ENCODE results near the gene PRDX1. TPM values are rescaled to one million over a fixed set of nuclear protein-coding genes. Genes with fewer than 3 reads are reported as not detected.
A peak's percentile ranks its signal among the peaks of the same experiment; 100 is the strongest.

PRDX1 gene
- 351 and 413 TPM in 2 replicates for total RNA-seq

DNA sequence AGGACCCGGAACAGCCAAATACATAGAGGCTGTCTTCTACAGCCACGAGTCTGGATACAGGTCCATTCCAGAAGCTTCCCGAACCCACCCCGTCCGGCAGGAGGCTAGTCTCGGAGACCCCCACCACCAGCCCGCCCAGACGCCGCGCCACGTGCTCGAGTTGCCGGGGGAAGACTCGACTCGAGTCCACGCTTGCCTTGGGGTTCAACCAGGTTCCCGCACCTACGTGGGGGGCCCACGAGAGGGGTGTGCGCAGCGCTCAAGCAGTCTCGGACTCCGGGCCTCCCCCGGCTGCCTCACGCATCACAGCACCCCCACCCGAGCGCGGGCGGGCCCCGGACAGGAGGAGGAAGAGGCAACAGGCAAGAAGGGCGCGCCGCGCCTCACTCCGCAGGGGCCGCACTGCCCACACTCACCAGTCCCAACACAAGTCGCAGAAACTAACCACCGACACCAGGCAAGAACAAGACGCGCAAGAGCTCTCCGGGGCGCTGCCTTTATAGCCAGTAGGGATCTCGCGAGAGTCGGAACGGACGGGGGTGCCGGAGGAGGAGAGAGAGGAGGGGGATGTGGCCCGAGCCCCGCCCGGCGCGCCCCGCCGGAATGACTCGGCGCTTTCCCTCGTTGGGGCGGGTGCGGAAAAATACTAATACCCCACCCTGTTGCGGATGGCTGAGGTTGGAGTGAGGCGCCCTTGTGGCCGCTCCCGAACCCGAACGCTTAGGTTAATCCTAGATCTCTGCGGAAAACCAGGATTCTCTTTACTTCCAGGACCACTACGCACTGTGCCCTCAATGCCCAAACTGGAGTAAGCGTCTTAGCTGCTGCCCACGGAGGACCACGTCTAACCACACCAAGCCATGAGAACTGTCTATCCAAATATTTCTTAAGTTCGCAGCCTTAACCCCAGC is at the start of gene PRDX1:
Gene PRDX1 (minus strand): TSS at position 472 of the 911 bp plus-strand sequence. CDS start 2,841 bp downstream, outside the sequence.
- CTCF ChIA-PET, result interaction anchor here (0.7 to 3.1 kb wide), 9 partner anchors 10 to 183 kb away, joined by 3 to 23 read pairs (median 4); partner anchors contain the start of gene AKR1A1
- POLR2A ChIA-PET, result interaction anchor here (0.6 to 8.4 kb wide), 50 partner anchors 8 to 1491 kb away, joined by 3 to 457 read pairs (median 6); partner anchors contain the start of genes AKR1A1, BEST4, BTBD19 and CCDC163
- Mint-ChIP-seq H3K27me3 (no peaks in the 10 kb centered on the region), H3K27ac (peak within 1 kb of the TSS; percentile 92), H3K9me3 (no peaks in the 10 kb centered on the region), H3K4me3 (peak within 1 kb of the TSS; percentile 93), H3K36me3 (ENCODE audit: low read depth) (peaks cover 32% of the 10 kb centered on the region), H3K4me1 (peaks cover 49% of the 10 kb centered on the region)
- TF ChIP-seq, protein P1, sequence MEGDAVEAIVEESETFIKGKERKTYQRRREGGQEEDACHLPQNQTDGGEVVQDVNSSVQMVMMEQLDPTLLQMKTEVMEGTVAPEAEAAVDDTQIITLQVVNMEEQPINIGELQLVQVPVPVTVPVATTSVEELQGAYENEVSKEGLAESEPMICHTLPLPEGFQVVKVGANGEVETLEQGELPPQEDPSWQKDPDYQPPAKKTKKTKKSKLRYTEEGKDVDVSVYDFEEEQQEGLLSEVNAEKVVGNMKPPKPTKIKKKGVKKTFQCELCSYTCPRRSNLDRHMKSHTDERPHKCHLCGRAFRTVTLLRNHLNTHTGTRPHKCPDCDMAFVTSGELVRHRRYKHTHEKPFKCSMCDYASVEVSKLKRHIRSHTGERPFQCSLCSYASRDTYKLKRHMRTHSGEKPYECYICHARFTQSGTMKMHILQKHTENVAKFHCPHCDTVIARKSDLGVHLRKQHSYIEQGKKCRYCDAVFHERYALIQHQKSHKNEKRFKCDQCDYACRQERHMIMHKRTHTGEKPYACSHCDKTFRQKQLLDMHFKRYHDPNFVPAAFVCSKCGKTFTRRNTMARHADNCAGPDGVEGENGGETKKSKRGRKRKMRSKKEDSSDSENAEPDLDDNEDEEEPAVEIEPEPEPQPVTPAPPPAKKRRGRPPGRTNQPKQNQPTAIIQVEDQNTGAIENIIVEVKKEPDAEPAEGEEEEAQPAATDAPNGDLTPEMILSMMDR (IDR thresholded peaks at IDR 0.05), result no peak
- peak; percentile 87 for ATAC-seq (ENCODE audit: low read depth)
- DNase-seq, result peak; percentile 98
- intact Hi-C loops (cut with micrococcal nuclease), result loop anchor here (1.0 to 2.0 kb wide), 5 partner anchors 21 to 63 kb away; partner anchors contain the start of genes AKR1A1, CCDC163, MMACHC and NASP

DNA sequence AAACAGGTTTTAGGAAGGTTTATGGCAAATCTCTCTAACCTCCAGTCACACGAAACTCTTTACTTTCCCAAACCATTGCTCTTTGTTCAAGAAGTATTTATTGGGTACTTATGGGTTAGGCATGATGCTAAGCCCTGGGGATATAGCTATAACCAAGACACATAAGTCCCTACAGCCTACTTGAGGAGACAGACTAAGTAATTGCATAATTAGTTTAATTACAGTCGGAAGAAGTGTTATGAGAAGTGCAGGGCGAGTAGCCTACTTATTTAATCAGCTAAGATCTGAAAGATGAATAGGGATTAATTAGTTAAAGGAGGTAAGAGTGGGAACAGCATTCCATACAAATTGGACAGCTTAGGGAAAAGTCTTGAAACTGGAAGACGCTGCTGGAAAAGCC is 48.9 kb upstream of the PRDX1 start:
- ATAC-seq (ENCODE audit: low read depth) (no peak), DNase-seq (no peak)
- intact Hi-C loops (cut with micrococcal nuclease), result loop anchor here (1.0 to 2.0 kb wide), 6 partner anchors 14 to 556 kb away; partner anchors contain the start of genes NASP and PRDX1
- H3K4me3 Mint-ChIP-seq, result no peak overlapping the region
- POLR2A ChIA-PET, result interaction anchor here (0.6 to 3.0 kb wide), 5 partner anchors 13 to 58 kb away, joined by 8 to 33 read pairs (median 10); partner anchors contain the start of genes AKR1A1, NASP and PRDX1
- no peaks in the 10 kb centered on the region for H3K4me1 Mint-ChIP-seq
- TF ChIP-seq, protein P1 (IDR thresholded peaks at IDR 0.05), result no peak
- no peaks in the 10 kb centered on the region for H3K27me3 Mint-ChIP-seq
- peaks cover 49% of the 10 kb centered on the region for H3K36me3 Mint-ChIP-seq (ENCODE audit: low read depth)
- no peaks in the 10 kb centered on the region for H3K9me3 Mint-ChIP-seq
- H3K27ac Mint-ChIP-seq, result peak overlapping the region; percentile 69
- CTCF ChIA-PET, result interaction anchor here (1.0 to 7.4 kb wide), 16 partner anchors 9 to 210 kb away, joined by 3 to 186 read pairs (median 9); partner anchors contain the start of genes AKR1A1, PRDX1 and TESK2

DNA sequence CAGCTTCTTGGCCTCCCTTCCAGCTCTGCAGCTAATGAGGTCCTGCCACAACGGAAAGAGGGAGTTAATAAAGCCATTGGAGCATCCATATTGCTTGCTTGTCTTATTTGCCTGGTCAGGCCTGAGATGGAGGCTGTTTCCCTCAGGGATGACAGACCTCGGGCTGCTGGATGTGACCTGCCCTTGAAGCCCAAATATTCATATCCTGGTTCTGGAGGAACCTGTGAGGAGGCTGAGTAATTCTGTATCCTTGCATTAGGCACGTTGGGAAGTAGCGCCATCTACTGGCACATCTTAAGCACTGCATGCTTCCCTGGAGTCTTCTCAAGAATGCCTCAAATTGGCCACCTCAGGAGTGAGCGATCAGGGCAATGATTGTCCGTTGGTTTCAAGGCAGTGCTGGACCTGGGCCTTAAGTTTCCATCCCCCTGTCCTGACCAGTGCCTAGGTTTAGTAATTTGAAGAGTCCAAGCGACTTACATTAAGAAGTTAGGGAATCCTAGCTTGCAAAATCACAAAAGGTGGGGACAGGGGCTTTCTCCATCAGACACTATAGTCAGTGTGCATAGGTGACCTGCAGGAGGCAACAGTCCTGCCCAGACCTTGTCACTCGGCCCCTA is 48.4 kb upstream of the PRDX1 start:
- H3K4me1 Mint-ChIP-seq, result no peaks in the 10 kb centered on the region
- ChIA-PET POLR2A (interaction anchor here (1.0 to 3.0 kb wide), 7 partner anchors 13 to 58 kb away, joined by 5 to 33 read pairs (median 8); partner anchors contain the start of genes AKR1A1, NASP and PRDX1), CTCF (interaction anchor here (0.6 to 7.4 kb wide), 20 partner anchors 9 to 229 kb away, joined by 3 to 186 read pairs (median 8); partner anchors contain the start of genes AKR1A1, PRDX1 and TESK2)
- DNase-seq, result peak; percentile 48
- no peak overlapping the region for H3K4me3 Mint-ChIP-seq
- no peaks in the 10 kb centered on the region for H3K9me3 Mint-ChIP-seq
- H3K27me3 Mint-ChIP-seq, result no peaks in the 10 kb centered on the region
- peak; percentile 98 for ATAC-seq (ENCODE audit: low read depth)
- TF ChIP-seq, protein P1 (IDR thresholded peaks at IDR 0.05), result peak; percentile 17
- H3K36me3 Mint-ChIP-seq (ENCODE audit: low read depth), result peaks cover 49% of the 10 kb centered on the region
- H3K27ac Mint-ChIP-seq, result no peak overlapping the region
- intact Hi-C loops (cut with micrococcal nuclease), result loop anchor here (1.0 to 2.0 kb wide), 6 partner anchors 15 to 556 kb away; partner anchors contain the start of genes NASP and PRDX1

DNA sequence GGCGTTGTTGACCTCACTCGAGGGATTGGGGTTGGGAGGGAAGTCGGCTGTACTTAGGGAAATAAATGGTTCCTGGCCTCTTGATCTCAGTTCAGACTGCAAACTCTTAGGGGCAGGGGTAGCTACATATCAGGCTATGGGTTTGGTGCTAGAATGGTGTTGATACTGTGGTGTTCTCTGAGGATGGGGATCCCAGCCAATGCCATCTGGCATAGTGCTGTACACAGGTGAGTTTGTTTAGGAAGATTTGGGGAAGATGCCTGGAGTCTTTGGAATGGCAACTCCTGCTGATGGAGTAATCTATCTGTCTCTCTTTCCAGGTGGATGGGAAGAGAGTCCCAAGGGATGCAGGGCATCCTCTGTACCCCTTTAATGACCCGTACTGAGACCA is 47.9 kb upstream of the PRDX1 start:
- POLR2A ChIA-PET, result interaction anchor here (1.1 to 3.0 kb wide), 7 partner anchors 10 to 57 kb away, joined by 5 to 33 read pairs (median 7); partner anchors contain the start of genes AKR1A1, NASP and PRDX1
- CTCF ChIA-PET, result interaction anchor here (0.6 to 7.4 kb wide), 17 partner anchors 8 to 229 kb away, joined by 3 to 186 read pairs (median 8); partner anchors contain the start of genes AKR1A1, PRDX1 and TESK2
- Mint-ChIP-seq H3K36me3 (ENCODE audit: low read depth) (peaks cover 49% of the 10 kb centered on the region), H3K27me3 (no peaks in the 10 kb centered on the region), H3K9me3 (no peaks in the 10 kb centered on the region), H3K4me3 (no peak overlapping the region), H3K4me1 (no peaks in the 10 kb centered on the region), H3K27ac (peak overlapping the region; percentile 11)
- no peak for DNase-seq
- TF ChIP-seq, protein P1 (IDR thresholded peaks at IDR 0.05), result no peak
- intact Hi-C loops (cut with micrococcal nuclease), result no loop called here
- no peak for ATAC-seq (ENCODE audit: low read depth)

Measured in activated B cell treated with CpG ODN at 0.5 μM for 24 hours (primary cell).